ENCODE data around the gene CD22. TPM values are rescaled to one million over a fixed set of nuclear protein-coding genes. Genes with fewer than 3 reads are reported as not detected.

Gene CD22
- total RNA-seq, 1 experiment from 2014 or later: 0.56 TPM

- no peak overlapping the region for H3K4me3 Mint-ChIP-seq (ENCODE audit: unreplicated experiment)
- H3K27me3 Mint-ChIP-seq (ENCODE audit: insufficient read depth, unreplicated experiment): no peaks in the 10 kb centered on the region
- BruUV-seq (replicated peaks): TSS peak; percentile 81
- ChIA-PET CTCF (interaction anchor here (0.6 to 1.8 kb wide), 3 partner anchors 46 to 325 kb away, joined by 3 to 6 read pairs (median 4); no protein-coding TSS in a partner anchor), POLR2A (interaction anchor here (0.6 to 1.0 kb wide), 2 partner anchors 202 to 373 kb away, joined by 3 to 4 read pairs; no protein-coding TSS in a partner anchor)
- H3K27ac Mint-ChIP-seq (ENCODE audit: low read depth, unreplicated experiment): peak overlapping the region; percentile 59
- peak; percentile 96 for DNase-seq (ENCODE audit: unreplicated experiment)
- no peaks in the 10 kb centered on the region for H3K9me3 Mint-ChIP-seq (ENCODE audit: unreplicated experiment)
- no peaks in the 10 kb centered on the region for H3K36me3 Mint-ChIP-seq (ENCODE audit: insufficient read depth, unreplicated experiment)
- peaks cover 12% of the 10 kb centered on the region for H3K4me1 Mint-ChIP-seq (ENCODE audit: insufficient read depth, unreplicated experiment)
- TF ChIP-seq CTCF (IDR thresholded peaks at IDR 0.05; ENCODE audit: unreplicated experiment): no peak
- intact Hi-C loops (cut with micrococcal nuclease): no loop called here
These were observed 10.1 kb upstream of the CD22 start for GRCh38 chr19:35318679-35319448.

- TF ChIP-seq CTCF (IDR thresholded peaks at IDR 0.05; ENCODE audit: unreplicated experiment): no peak
- H3K36me3 Mint-ChIP-seq (ENCODE audit: insufficient read depth, unreplicated experiment): no peaks in the 10 kb centered on the region
- H3K27ac Mint-ChIP-seq (ENCODE audit: low read depth, unreplicated experiment): no peak overlapping the region
- POLR2A ChIA-PET: interaction anchor here (0.7 kb wide), 1 partner anchor 107 kb away, joined by 3 read pairs; no protein-coding TSS in a partner anchor
- H3K4me1 Mint-ChIP-seq (ENCODE audit: insufficient read depth, unreplicated experiment): peaks cover 23% of the 10 kb centered on the region
- H3K9me3 Mint-ChIP-seq (ENCODE audit: unreplicated experiment): no peaks in the 10 kb centered on the region
- DNase-seq (ENCODE audit: unreplicated experiment): no peak
- intact Hi-C loops (cut with micrococcal nuclease): no loop called here
- no peak overlapping the region for H3K4me3 Mint-ChIP-seq (ENCODE audit: unreplicated experiment)
- CTCF ChIA-PET: interaction anchor here (0.5 to 1.0 kb wide), 3 partner anchors 19 to 347 kb away, joined by 3 to 5 read pairs (median 3); no protein-coding TSS in a partner anchor
- no TSS peak for BruUV-seq (replicated peaks)
- no peaks in the 10 kb centered on the region for H3K27me3 Mint-ChIP-seq (ENCODE audit: insufficient read depth, unreplicated experiment)
These were observed 8.8 kb upstream of the CD22 start for GRCh38 chr19:35320065-35320713.

GRCh38 chr19:35321291-35321690 is 7.7 kb upstream of the CD22 start:
- Mint-ChIP-seq H3K36me3 (ENCODE audit: insufficient read depth, unreplicated experiment) (no peaks in the 10 kb centered on the region), H3K9me3 (ENCODE audit: unreplicated experiment) (no peaks in the 10 kb centered on the region), H3K27me3 (ENCODE audit: insufficient read depth, unreplicated experiment) (no peaks in the 10 kb centered on the region), H3K4me3 (ENCODE audit: unreplicated experiment) (no peak overlapping the region), H3K27ac (ENCODE audit: low read depth, unreplicated experiment) (no peak overlapping the region), H3K4me1 (ENCODE audit: insufficient read depth, unreplicated experiment) (peaks cover 23% of the 10 kb centered on the region)
- TF ChIP-seq CTCF (IDR thresholded peaks at IDR 0.05; ENCODE audit: unreplicated experiment): no peak
- no peak for DNase-seq (ENCODE audit: unreplicated experiment)
- CTCF ChIA-PET: interaction anchor here (0.5 kb wide), 1 partner anchor 195 kb away, joined by 3 read pairs; no protein-coding TSS in a partner anchor
- POLR2A ChIA-PET: no interaction called here
- no TSS peak for BruUV-seq (replicated peaks)
- intact Hi-C loops (cut with micrococcal nuclease): no loop called here

- no TSS peak for BruUV-seq (replicated peaks)
These were observed 7.0 kb upstream of the CD22 start for GRCh38 chr19:35322014-35322413.

More at GRCh38 chr19:35322014-35322413, 7.0 kb upstream of the CD22 start:
- Mint-ChIP-seq H3K9me3 (ENCODE audit: unreplicated experiment) (no peaks in the 10 kb centered on the region), H3K36me3 (ENCODE audit: insufficient read depth, unreplicated experiment) (no peaks in the 10 kb centered on the region), H3K27ac (ENCODE audit: low read depth, unreplicated experiment) (no peak overlapping the region), H3K27me3 (ENCODE audit: insufficient read depth, unreplicated experiment) (no peaks in the 10 kb centered on the region), H3K4me3 (ENCODE audit: unreplicated experiment) (no peak overlapping the region), H3K4me1 (ENCODE audit: insufficient read depth, unreplicated experiment) (peaks cover 23% of the 10 kb centered on the region)
- no peak for TF ChIP-seq CTCF (IDR thresholded peaks at IDR 0.05; ENCODE audit: unreplicated experiment)
- intact Hi-C loops (cut with micrococcal nuclease): no loop called here
- DNase-seq (ENCODE audit: unreplicated experiment): no peak
- CTCF ChIA-PET: no interaction called here
- POLR2A ChIA-PET: no interaction called here

All from MCF 10A (cell line).